Inflammatory macrophage treated with lipopolysaccharide for 1 hour (primary cell): Measurements from ENCODE around the gene PTPRA.

Experiments
- DNase-seq, 2 donors: peaks; one replicate each; pipeline ENCODE4 v3.0.0-alpha.2; 2020 to 2022

Gene PTPRA

DNA sequence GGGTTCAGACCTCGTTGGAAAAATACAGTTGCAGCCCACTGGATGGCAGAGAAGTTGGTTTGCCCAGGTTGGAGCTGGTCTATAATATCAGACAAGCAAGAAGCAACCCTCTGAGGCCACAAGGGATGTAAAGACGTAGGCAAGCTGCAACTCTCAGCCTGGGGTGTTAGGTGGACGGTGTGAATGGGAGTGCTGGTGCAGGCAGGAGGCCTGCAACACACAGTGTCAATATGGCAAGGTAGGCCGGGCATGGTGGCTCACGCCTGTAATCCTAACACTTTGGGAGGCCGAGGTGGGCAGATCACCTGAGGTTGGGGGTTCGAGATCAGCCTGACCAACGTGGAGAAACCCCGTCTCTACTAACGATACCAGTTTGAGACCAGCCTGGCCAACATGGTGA lies 22.2 kb upstream of the PTPRA start:
- DNase-seq: no peak

DNA sequence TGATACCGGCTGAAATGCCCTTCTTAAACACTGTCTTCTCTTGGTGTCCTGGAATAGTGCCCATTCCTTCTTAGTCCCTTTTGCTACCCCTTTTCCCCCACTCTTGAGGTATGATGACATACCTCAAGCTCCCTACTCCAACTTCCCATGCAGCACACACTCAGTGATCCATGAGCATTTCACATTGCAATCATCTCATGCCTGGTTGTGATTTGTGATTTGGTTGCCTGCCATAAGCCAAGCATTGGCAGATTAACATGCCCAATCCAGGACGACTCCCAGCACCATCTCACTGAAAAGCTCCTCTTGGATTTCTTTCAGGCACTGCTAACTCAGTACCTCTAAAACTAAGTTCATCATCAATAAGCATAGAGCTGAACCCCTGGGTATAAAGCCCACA lies 14.7 kb upstream of the PTPRA start:
- DNase-seq: no peak

DNA sequence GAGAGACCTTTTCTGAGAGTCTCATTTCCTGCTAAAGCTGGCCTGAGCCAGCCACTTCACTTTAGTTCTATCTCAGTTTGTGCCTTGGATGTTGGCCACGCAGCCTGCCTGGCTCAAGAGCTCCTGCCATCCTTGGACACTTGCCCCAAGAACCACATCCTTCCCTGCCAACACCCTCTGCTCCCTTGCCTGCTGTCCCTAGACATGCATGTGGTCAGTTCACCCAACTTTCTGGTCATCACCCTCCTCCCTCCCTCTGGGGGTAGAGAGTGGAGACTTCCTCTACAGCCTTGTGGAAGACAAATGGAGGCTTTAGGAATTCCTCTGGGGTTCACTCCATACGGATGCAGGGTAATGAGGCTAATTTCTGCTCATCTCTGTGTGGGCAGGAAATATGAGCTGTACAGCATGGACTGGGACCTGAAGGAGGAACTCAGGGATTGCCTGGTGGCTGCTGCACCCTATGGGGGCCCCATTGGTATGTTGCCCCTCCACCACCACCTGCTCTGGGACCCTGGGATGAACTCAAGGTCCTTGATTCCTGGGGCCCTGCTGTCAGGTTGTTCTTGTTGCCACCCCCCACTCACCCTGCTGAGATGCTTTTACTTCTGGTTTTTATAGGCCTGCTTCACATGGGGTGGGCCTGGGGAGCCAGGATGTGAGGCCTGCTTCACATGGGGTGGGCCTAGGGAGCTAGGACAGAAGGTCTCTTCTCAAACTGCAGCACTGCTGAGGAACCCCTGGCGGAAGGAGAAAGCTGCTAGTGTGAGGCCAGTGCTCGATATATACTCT lies 13.8 kb upstream of the PTPRA start:
- no peak for DNase-seq

DNA sequence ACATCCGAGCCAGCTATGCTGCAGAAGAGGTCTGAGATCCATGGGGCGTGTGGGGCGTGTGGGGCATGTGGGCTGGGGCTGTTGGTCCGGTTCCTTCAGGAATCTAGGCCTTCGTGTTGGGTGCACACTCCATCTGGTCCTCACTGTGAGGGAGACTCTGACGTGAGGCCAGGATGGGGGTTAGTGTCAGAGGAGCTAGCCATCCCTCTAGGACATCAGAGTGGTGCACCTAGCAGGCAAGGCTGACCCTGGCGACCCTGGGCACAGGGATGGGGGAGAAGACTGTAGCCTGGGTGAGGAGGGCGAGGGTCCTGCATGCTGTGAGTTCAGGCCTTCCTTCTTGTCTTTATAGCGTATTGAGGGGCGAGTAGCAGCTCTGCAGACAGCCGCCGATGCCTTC lies 8.7 kb upstream of the PTPRA start:
- DNase-seq: no peak

DNA sequence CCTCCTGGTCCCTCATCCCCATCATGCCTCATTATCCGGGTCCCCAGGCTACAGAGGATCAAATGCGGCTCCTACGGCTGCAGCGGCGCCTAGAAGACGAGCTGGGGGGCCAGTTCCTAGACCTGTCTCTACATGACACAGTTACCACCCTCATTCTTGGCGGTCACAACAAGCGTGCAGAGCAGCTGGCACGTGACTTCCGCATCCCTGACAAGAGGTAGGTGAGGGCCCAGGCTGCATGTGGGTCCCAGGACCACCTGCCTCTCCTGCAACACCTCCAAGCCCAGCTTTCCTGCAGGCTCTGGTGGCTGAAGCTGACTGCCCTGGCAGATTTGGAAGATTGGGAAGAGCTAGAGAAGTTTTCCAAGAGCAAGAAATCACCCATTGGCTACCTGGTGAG lies 8.2 kb upstream of the PTPRA start:
- DNase-seq: no peak

DNA sequence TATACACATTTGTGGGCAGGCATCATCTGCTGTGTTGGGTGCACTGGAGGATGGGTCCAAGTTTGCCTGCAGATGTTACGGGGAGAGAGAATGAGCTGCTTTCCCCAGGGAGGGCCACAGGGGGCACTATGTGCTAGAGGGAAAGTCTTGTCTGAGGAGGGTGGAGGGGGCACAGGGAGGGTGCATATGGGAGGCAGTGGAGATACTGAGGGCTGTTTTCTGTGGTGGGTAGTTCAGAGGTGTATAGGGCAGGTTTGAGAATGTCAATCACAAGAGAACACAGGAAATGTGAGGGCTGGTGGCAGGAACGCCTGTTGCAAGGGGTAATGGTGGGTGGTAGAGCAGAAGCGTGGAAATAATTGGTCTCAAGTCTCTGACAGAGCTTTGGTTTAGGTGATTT lies 7.7 kb upstream of the PTPRA start:
- DNase-seq: no peak

DNA sequence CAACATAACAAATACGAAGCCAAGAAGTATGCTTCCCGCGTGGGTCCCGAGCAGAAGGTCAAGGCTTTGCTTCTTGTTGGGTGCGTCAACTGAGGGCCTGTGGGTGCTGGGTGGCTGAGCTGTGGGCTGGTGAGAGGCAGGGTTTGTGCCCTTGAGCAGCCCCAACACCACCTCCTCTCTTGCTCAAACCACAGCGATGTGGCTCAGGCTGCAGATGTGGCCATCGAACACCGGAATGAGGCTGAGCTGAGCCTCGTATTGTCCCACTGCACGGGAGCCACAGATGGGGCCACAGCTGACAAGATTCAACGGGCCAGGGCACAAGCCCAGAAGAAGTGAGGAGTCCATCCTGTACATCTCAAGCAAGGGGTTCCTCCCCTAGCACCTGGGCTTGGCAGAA lies 7.0 kb upstream of the PTPRA start:
- no peak for DNase-seq

DNA sequence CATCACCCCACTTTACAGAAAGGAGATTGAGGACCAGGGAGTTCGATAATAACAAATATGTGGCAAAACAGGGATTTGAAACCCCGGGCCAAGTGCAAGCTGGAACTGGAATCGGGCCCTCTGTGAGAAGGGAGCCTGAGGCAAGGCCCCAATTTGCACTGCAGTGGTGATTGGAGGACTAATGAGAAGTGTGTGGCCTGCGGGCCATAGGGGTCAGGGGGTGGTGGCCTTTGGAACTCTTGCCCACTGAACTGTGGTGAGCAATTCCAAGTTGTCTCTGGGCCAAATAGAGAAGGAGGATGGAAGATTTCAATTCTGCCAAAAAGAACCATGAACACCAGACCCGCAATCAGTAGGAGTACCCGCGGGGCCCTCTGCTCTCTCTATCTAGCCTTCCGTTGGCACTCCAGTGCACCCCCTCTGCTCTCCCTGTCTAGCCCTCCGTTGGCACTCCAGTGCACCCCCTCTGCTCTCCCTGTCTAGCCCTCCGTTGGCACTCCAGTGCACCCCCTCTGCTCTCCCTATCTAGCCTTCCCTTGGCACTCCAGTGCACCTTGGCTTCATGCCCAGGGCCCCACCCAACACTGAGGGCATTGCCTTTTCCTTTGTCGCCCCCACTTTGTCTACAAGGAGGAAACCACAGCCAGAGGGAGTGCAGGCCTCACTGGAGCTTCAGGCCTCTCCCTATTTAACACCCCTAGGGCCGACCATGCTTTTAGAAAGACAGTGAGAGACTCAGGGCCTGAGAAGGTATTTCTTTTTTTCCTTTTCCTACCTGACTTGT lies 6.0 kb upstream of the PTPRA start:
- DNase-seq: no peak

DNA sequence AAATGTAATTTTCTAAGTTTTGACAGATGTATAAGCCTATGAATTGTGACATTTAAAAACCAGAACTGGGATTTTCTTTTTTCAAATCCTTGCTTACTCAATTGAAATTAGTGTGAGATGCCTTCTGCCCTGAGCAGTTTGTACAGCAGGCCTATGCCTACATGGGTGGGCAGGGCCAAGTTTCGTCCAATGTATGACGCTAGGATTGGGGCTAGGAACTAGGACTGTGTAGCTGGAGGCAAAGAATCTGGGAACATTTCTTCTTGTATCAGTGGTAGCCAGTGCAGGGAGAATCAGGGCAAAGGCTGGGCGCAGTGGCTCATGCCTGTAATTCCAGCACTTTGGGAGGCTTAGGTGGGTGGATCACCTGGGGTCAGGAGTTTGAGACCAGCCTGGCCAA lies 3.9 kb upstream of the PTPRA start:
- DNase-seq: no peak

DNA sequence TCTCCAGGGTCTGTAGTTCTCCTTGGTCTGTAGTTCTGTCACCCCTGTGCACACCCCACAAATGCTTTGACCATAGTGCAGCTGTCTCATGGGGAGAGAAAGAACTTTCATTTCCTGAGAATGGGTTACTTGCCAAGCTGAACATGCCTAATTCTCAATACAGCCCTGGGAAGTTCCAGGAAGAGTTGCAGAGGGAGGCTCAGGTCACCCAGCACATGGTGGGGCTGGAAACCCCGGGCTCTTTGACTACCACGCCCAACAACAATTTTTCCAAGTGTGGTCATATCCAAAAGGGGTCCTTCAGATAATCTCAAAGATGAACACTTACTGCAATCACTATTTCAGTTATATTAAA lies 2.2 kb upstream of the PTPRA start:
- peak; percentile 83 to 92 for DNase-seq

DNA sequence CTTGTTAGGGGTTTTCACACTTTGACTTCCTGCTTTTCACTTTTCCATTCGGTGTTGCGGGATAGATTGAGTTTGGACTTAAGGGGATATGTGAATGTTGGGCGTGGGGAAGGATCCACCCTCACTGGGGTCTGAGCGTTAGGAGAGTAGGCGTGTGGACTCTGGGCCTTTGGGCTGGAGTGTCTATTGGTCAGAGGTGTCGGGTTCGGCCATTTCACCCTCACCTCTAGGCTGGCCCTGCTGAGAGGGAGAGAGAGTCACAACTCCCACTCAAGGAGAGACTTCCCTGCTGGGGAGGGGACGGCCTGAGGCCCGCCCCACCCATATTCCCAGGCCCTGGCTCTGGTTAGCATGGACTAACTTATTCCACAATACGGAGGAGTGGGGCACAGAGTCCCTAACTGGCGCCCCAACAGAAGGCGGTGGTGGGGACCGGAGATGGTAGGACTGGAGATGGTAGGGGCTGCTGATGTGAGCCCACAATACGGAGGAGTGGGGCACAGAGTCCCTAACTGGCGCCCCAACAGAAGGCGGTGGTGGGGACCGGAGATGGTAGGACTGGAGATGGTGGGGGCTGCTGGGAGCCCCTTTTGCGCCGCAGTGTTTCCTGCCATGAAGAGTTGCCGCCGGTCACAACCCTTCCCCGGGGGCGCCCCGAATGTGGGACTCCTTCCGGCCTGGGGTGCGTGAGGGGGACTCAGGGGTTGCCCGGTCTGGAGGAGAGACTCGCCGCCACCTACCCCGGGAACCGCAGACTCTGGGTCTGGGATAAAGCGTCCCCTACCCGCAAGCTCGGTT lies 1.4 kb upstream of the PTPRA start:
- DNase-seq: peak in 1 of 2 donors; percentile 68

DNA sequence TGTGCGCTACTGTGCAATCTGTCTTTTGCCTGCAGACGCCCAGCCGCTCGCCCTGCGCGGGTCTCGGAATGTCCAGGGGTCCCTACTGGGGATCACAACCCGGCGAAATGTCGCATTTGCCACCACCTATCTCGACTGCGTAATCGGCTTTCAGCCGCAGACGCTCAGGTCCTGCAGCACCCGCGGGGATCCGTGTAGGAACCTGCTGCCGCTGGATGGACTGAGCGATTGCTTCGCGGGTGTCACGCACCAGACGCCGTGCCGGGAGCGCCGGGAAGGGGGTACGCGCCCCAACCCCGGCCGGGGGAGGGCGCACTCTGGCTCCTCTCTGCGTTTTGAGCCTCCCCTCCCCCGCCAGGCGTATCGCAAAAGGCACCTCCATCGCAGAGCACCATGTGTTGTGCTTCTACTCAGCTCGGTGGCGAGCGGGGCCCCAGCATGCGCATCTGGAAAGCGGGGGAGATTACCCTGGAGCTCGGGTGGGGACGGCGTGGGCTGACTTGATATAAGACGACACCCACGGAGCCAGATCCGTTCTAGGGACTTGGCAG lies 747 bp upstream of the PTPRA start:
- peak; percentile 54 to 59 for DNase-seq

DNA sequence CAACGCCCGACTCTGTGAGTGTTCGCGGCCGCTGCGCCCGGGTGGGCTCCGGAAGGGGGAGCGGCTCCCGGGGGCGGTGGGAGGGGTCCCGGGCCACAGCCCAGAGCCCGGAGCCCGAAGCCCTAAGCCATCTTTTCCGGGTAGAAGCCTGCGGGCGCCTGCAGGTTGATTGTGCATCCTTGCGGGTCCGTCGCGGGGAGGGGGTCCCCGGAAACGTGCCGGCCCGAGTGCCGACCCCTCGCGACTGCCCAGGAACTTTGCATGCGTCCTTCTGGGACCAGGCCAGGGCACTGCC lies 413 bp downstream of the PTPRA start:
- peak; percentile 51 to 64 for DNase-seq

DNA sequence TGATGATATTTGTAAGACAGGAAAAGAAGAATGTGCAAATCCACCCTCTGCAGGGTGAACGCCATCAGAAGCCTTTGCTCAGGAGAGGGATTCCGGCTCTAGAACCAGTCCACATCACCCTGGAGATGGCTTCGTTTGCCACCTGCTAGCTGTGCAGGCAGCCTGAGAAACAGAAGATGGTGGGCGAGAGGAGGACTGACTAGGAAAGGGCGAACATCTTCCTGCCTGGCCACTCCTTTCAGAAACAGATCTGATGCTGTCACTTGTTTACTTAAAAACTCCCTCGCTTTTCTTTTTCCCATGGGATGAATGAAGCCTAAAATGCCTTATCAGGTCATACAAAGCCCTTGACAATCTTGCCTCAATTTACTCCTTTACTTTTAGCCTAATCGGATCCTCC lies 1.2 kb downstream of the PTPRA start:
- DNase-seq: no peak

DNA sequence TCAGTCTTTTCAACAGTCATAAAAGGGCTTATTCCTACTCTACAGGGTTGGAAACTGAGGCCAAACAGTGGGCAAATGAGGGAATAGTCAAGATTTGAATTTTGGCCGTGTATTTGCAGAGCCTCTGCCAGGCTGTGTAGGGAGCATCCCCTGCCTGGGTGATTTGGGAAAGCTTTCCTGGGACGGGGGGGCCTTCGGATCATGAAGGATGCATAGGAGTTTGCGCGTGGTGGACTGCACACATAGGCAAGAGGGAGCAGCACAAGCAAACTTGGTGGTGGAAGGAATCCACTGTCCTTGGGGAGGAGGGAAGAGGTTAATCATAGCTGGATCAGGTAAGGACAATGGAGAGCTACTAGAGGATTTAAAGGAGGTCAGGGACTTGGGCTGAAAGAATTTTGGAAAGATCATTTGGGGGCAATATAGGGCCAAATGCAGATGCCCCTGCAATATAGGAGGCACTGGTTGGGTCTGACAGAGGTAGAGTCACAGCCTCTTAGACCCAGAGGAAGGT lies 2.5 kb downstream of the PTPRA start:
- no peak for DNase-seq

DNA sequence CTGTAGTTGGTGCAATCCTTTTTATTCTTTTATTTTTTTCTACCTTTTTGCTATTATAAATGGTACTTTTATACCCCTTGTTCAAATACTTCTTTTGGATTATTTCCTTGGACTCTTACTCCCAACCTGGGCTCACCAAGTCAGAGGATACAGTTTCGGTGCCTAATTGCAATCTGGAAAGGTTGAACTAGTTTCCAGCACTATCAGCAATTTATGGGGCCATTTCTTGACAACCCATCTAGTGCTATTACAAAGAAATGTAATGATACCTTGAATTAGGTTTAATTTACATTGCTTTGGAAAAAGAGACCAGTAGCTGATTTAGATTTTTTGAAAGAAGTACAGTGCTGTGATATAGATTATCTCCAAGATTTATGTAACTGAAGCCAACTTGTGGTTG lies 5.2 kb downstream of the PTPRA start:
- no peak for DNase-seq

DNA sequence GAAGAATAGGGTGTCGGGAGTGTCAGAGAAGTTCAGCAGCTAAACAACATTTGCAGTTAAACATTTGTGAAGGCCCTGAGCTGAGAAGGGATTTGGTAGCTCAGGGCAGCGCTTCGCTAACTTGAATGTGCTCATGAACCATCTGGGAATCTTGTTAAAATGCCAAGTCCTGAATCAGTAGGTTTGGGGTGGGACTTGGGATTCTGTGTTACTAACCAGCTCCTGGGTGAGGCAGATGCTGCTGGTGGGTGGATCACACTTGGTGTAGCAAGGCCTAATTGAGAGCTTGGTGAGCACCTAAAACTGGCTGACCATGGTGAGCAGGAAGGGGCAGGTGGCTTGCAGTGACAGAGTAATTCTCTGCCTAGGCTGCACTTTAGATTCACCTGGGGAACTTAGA lies 5.9 kb downstream of the PTPRA start:
- DNase-seq: no peak

DNA sequence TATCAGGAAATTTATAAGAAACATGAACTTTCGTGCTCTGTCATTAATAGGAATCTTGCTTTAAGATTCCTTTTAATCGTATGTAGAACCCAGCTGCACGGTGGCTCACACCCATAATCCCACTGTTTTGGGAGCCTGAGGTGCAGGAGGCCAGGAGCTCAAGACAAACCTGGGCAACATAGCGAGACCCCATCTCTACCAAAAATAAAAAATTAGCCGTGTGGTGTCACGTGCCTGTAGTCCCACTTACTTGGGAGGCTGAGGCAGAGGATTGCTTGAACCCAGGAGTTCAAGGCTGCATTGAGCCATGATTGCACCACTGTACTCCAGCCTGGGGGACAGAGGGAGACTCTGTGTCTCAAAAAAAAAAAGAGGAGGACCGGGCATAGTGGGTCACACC lies 7.4 kb downstream of the PTPRA start:
- no peak for DNase-seq

DNA sequence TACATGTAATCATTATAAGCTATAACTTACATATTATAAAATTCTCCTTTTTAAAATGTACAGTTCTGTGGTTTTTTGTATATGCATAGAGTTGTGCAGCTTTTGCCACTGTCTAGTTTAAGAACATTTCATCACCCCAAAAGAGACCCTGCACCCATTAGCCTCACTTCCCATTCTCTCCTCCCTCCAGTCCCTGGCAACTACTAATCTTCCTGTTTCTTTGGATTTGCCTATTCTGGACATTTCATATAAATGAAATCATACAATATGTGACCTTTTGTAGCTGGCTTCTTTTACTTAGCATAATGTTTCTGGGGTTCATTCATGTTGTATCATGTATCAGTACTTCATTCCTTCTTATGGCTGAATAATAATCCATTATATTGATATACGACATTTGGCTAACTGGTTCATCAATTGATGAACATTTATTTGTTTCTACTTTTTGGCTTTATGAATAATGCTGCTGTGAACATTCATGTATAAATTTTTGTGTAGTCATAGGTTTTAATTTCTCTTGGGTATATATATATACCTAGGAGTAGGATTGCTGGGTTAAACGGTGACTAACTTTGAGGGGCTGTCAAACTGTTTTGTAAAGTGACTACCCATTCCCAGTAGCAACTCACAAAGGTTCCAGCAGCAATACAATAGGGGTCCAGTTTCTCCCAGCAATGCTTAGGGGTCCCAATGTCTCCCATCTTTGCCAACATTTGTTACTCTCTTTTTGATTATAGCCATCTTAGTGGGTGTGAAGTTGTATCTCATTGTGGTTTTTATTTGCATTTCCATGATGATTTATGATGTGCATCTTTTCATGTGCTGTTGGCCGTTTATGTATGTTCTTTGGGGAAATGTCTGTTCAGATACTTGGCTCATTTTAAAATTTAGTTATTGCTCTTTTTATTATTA lies 10.7 kb downstream of the PTPRA start:
- peak; percentile 53 to 74 for DNase-seq

DNA sequence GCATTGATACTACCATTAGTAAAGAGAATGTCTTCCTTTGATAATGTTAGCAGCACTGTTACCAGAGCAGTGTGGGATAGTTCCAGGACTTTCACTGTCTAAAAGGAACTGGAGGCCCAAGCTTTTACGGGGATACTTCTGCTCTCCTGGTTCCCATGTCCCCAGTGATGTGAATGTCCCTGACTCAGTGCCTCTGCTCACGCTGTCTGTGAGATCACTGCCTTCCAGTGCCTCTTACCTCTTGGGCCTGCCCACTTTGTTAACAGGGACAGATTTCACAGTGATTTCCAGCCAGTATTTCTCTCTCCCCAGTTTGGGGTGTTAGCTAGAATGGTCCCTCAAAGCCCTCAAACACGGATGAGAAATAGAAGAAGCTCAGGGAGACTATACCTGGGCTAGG lies 14.4 kb downstream of the PTPRA start:
- peak; percentile 49 to 91 for DNase-seq

DNA sequence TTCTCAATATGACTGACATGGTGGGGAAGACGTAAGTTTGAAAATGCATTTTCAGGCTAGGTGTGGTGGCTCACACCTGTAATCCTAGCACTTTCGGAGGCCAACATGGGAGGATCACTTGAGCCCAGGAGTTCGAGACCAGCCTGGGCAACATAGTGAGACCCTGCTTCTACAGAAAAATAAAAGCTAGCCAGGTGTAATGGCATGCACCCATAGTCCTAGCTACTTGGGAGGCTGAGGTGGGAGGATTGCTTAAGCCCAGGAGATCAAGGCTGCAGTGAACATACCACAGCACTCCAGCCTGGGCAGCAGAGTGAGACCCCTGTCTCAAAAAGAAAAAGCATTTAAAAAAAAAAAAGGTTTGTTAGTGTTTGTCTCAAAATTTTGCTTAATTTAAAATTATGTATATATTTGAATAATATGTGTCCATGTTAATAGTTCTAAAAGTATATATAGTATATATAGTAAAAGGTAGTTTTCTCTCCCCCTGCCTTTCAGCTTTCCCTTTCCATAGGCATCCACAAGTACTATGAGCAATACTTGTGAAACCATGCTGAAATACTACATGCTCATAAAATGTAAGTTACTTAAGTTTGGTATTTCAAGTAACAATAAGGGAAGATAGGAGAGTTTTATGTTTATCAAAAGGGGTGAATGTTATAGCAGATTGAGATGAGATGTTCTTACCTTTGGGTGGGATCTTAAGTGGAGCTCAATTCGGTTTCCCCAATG lies 15.1 kb downstream of the PTPRA start:
- DNase-seq: peak; percentile 54 to 83

DNA sequence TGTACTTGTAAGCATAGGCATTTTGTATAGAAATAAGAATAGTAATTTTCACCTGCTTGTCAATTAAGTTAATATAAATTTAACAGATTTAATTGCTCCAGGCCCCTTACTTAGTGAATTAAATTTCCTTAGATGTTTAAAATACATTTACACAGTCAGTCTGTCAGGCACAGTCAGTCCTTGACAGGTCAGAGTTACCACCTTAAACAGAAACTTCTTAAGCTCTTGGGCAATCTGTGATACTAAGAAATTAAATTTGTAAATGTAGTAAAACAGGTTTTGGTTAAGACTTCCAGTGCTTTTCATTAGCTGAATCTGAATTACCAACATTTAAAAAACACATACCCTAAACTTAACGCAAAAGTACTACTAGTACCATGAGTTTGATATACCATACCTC lies 15.9 kb downstream of the PTPRA start:
- no peak for DNase-seq
